Stimulated activated CD8-positive, alpha-beta memory T cell treated with anti-CD3 and anti-CD28 coated beads, Interleukin-7, amount 100 ng/mL, for 24 hours (primary cell): Measurements from ENCODE around the gene ATRN.
"Not testable (repeated sequence)": the region's sequence is repeated elsewhere in the genome, so short reads cannot be mapped to it uniquely, and the experiment has no call there.

Source experiments
- DNase-seq: peaks from one replicate; pipeline ENCODE4 v3.0.0-alpha.2; 2020; ENCODE audit warnings: low read depth

The ATRN gene

DNA sequence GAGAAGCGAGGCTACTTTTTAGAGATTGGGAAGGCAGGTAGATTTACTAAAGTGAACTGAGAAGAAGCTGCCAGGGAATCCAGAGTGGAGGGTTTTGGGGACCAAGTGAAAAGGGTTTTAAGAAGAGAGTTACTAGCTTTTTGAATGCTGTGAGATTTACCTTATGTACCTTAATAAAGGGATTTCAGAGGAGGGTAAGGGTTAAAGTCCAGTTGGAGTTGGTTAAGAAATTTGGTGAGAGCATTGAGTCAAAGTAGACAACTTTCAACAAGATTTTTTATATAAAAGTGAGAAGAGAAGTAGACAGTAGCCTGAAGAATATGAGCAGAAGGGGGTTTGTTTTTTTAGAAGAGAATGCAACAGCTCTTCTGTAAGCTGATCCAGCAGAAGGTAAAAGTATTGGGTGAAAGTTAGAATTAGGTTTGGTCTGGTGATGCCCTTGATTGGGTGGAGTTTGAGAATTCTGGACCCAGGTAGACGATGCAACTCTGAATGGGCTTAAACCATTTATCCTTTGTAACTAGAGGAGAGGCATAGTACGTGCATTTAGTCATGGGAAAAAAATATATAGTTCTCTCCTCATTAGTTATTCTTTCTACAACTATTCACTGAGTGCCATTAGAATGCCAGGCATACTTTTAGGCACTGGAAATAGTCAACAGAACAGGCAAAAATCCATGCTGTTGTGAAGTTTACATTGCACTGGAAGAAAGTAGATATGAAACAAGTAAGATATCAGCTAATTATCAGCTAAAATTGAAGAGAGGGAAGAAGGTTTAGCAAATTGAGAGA lies 44.8 kb downstream of the ATRN start:
- DNase-seq: no peak

DNA sequence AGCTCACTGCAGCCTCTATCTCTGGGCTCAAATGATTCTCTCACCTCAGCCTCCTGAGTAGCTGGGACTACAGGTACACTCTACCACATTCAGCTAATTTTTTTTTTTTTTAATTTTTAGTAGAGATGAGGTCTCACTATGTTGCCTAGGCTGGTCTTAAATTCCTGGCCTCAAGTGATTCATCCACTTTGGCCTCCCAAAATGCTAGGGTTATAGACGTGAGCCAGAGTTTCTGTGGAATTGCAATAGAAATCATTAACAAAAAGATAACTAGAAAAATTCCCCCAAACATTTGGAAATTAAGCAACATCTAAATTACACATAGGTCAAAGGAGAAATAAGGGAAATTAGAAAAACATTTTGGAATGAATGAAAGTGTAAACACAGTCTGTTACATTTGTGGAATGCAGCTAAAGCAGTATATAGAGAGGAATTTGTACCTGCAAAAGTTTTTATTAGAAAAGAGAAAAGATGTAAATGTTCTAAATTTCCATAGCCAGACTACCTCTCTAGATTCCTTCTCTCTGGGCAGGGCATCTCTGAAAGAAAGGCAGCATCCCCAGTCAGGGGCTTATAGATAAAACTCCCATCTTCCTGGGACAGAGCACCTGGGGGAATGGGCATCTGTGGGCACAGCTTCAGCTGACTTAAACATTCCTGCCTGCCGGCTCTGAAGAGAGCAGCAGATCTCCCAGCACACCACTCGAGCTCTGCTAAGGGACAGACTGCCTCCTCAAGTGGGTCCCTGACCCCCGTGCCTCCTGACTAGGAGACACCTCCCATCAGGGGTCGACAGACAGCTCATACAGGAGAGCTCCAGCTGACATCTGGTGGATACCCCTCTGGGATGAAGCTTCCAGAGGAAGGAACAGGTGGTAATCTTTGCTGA lies 51.3 kb downstream of the ATRN start:
- DNase-seq: no peak

DNA sequence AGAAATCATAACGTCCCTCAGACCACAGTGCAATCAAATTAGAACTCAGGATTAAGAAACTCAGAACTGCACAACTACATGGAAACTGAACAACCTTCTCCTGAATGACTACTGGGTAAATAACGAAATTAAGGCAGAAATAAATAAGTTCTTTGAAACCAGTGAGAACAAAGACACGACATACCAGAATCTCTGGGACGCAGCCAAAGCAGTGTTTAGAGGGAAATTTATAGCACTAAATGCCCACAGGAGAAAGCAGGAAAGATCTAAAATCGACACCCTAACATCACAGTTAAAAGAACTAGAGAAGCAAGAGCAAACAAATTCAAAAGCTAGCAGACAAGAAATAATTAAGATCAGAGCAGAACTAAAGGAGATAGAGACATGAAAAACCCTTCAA lies 53.9 kb downstream of the ATRN start:
- not testable (repeated sequence) for DNase-seq

DNA sequence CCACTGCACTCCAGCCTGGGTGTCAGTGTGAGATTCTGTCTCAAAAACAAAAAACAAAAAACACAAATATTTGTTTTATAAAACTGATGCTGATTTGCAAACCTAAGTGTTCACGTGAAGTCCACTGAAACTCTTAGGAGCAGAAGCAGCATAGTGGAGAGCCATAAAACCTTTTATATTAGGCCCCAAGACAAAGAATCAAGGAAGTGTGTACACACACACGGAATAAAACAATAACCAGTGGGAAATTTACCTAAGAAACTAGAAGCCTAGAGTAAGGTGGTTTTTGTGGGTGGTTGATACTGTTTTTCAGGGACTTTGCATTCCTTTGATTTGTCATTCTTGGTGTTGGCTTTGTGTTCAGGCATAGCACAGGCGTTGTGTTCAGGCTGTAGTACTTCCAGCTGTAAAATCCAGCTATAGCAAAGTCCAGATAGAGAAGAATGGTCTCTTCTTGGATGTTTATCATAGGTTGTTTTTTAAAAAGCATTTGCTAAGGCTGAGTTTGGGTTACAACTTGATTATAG lies 61.3 kb downstream of the ATRN start:
- DNase-seq: no peak

DNA sequence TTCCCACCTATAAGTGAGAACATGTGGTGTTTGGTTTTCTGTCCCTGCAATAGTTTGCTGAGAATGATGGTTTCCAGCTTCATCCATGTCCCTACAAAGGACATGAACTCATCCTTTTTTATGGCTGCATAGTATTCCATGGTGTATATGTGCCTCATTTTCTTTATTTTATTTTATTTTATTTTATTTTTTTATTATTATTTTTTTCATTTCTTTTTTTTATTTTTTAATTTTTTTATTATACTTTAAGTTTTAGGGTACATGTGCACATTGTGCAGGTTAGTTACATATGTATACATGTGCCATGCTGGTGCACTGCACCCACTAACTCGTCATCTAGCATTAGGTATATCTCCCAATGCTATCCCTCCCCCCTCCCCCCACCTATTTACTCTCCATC lies 66.9 kb downstream of the ATRN start:
- DNase-seq: not testable (repeated sequence)

DNA sequence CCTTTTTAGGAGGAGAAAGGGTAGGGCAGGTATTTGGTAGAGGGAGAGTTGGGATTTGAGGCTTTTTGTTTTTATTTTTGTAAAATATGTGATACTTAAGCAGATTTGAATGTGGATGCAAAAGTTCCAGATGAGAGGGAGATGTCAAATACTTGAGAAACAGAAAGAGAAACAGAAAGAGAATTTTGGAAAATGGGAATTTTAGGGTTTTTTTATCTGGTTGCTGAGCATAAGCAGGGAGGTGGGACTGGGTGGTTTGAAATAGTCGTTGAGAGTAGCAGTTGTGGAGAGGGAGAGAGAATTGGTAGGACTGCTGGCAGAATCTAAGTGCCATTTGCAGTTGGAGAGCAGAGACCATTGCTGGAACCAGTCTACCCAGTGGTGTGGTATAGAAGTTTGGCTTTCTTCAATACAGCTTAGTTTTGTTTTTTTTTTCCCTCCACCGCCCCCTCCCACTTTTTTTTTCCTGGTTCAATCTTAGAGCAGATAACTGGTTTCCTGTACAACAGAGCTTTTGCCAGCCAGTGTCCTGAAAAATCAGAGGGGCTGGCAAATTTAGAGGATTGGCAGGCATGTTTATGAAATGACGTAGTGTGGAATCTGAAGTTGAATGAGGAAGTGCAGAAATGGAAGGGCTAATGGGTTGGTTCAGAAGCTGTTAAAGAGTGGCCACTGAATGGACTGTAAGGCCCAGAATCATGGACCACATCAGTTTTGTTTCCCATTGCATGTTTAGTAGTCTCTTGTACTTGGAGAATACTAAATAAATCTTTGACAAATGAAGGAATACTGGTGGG lies 68.7 kb downstream of the ATRN start:
- no peak for DNase-seq

DNA sequence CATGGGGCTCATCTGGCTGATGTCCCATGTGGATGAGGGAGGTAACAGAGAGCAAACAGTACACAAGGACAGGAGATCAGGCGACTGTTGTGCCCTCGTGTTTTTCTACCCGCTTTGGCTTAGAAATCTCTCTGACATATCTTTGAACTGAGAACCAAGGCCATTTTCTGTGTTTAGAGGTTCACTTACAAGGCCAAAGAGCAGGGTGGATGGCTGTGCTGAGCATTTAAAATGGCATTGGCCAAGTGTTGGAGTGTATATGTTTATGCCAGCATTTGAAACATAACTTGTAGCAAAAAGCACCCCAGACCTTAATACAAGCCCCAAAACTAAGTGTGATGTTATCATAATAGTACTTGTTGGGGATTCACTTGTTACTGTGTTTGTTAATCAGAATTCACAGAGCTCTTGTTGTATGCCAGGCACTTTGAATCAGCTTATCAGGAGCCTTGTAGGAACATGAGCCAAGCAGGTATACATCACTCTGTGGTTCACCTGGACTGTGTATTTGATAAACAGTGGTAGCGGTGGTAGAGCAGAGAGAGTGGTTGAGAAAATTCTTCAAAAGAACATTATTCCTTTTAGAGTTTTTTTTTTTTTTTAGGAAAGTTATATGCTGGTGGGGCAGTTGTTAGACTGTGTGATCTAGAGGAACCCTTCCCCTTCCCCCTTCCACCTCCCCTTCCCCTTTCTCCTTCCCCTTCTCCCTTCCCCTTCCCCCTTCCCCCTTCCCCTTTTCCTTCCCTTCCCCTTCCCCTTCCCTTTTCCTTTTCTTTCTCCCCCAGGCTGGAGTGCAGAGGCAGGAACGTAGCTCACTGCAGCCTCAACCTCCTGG lies 71.3 kb downstream of the ATRN start:
- no peak for DNase-seq

DNA sequence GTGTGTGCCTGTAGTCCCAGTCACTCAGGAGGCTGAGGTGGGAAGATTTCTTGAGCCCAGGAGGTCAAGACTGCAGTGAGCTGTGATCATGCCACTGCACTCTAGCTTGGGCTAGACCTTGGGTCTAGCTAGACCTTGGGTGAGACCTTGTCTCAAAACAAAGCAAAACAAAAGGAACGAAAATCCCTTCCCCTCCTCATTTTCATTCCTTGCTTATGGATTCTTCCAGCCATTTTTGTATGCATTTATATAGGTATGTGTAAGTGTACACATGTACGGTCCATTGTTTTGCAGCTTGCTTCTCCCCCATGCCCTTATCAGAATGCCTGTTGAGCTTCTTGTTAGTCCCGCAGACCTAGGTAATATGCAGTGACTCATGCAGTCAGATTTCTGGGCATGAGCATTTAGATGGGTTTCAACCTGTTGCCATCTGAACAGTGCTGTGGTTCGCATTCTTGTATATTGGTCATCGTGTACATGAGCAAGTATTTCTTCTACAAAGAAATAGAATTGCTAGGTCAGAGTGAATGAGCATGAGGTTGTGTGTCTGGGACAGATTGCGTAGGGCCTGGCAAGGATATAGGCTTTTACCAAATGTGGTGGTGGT lies 73.2 kb downstream of the ATRN start:
- DNase-seq: no peak

DNA sequence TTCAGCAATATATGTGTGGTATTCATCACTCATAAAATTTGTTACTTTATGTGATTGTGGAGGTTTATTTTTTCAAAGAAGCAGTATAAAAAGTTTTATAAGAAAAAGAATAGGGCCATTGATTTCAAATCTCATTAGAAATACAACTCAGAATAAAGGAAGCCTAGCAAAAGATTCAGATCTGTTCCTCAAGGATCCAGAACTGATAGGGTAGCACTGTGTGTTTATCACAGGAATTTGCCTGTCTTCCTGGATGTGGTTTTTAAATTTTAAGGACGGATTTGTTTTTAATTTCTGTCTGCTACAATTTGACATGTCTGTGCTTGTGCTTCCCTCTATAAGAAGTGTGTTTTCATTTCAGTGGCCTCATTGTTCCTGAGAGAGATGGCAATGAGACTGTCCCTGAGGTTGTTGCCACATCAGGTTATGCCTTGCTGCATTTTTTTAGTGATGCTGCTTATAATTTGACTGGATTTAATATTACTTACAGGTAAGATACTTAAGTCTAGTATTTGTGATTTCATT lies 74.6 kb downstream of the ATRN start:
- no peak for DNase-seq

DNA sequence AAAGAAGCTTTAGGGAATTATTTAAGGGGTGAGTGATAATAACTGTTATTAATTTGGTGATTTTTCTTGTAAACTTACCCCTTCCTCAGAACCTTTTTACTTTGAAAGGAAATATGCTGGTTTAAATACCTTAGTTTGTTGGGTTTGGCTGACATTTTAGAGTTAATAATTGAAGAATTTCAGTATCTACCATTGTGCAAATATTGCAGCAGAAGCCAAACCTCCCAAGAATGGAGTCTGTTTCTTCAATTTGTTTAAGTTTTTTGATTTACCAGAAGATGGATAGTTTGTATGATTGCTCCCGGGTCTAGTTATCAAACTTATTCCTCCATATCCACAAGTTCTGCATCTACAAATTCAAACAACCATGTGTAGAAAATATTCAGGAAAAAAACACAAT lies 77.1 kb downstream of the ATRN start:
- no peak for DNase-seq

DNA sequence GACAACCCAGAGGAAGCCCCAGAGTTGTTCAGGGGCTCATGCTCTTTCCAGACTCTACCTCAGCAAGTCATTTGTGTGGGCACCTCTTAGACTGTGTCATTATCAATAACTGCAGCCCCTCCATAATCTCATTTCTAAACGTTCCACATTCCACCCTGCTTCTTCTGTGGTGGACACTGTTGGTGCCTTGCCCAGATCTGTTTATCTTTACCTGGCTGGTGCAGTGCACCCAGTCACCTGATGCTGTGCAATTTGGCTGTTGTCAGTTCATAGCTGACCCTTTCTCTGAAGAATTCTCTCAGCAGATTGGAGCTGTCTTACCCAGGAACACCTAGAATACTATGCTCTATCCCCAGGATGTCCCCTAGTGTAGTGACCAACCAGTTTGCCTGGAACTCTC lies 80.0 kb downstream of the ATRN start:
- no peak for DNase-seq

DNA sequence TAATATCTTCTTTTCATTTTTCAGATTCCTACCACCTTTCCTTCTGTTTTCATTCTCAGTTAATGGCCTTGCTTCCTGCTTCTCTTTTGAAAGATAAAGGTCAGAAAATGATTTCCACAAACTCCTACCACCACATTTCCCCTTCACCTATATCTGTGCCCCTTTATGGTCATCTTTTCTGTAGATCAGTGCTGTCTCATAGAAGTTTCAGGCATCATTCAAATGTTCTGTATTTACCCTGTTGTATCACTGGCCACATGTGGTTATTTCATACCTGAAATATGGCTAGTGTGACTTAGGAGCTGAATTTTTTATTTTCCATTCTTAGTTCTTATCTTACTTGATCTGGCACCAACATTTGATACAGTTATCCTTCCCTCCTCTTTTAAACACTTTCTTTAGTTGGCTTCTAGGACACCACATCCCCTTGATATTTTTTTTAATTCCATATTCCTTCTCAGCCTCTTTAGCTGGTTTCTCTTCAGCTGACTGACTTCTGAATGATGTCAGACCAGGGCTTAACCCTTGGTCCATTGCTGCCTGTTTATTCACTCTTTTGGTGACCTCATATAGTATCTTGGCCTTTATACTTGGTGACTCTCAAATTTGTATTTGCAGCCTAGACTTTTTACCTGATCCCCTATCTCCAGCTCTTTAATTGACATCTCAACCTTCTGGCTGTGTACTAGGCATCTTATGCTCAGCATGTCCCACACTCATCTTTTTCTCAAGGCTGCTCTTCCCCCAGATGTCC lies 81.0 kb downstream of the ATRN start:
- DNase-seq: no peak

DNA sequence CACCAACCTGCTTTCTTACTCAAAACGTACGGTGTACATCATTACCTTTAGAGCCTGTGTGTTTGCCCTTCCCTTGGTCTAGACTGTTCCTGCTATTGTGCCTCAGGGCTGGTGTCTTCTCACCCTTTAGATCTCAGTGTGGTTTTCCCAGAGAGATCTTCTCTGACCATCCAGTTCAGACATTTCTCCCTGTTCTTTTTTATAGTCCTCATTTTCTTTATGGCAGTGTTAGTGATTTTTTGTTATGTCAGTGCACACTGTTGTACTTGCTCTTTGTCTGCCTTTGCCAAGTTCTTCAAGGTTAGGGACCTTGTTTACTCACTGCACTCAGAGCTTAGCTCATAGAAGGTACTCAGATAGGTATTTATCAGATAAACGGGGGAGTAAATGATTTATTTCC lies 82.8 kb downstream of the ATRN start:
- no peak for DNase-seq

DNA sequence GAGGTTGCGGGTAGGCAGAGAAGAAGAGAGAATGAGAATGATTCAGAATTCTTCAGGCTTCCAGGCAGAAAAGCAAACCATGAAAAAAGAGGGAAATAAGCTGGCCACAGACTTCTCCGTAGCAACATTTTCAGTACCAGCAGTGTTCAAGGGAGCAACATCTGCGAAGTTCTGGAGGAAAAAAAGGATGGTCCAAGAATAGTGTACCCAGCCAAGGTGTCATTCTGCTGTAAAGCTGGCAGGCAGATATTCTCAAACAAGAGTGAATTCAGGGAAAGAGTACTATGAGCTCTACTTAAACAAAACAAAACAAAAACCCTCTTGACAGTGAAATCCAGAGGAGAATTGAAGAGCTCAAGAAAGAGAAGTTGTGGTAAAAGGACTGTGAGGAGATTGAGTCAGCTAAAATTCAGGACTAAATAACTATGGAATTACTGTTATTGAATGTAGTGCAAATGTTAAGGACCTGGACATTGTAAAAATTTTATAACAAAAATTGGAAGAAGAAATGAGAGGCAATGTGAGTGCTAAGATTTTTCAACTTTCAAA lies 86.5 kb downstream of the ATRN start:
- no peak for DNase-seq

DNA sequence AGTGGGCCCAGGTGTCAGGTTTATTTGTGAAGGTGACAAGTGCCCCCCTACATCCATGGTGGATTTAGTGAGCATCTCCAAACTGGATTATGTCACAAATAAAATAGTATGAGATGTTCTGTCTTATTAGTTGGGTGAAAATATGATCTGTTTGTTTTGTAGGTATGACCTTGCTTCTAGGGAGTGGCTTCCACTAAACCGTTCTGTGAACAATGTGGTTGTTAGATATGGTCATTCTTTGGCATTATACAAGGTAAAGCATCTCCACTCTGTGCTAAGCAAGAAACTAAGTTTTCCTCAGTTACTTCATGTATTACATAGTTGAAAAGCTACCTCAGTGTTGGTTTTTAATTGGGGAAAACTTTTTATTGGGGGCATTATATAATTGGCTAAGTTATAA lies 88.4 kb downstream of the ATRN start:
- DNase-seq: no peak

DNA sequence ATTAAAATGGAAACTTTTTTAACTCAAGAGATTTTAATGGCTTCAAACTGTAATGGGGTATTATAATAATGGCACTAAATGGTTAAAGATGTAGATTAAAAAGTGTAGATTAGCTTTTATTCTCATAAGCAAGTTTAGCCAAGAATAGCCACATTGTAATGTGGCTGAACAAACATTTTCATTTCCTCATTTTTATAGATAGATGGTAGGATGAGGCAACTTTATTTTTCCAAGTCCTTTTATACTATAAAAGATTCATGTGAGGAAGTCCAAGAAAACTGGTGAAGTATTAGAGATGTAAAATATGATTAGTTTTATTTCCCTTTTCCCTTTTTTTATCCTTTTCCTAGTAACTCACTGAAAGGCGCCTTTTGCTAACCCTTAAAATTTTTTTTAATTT lies 88.8 kb downstream of the ATRN start:
- DNase-seq: no peak

DNA sequence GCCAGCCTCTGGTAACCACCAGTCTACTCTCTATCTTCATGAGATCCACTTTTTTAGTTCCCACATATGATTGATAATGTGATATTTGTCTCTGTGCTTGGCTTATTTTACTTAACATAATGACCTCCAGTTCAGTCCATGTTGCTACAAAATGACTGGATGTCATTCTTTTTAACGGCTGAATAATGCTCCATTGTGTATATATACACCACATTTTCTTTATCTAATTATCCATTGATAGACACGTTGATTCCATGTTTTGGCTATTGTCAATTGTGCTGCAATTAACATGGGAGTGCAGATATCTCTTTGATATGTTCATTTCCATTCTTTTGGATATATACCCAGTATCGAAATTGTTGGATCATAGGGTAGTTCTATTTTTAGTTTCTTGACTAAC lies 89.3 kb downstream of the ATRN start:
- no peak for DNase-seq

DNA sequence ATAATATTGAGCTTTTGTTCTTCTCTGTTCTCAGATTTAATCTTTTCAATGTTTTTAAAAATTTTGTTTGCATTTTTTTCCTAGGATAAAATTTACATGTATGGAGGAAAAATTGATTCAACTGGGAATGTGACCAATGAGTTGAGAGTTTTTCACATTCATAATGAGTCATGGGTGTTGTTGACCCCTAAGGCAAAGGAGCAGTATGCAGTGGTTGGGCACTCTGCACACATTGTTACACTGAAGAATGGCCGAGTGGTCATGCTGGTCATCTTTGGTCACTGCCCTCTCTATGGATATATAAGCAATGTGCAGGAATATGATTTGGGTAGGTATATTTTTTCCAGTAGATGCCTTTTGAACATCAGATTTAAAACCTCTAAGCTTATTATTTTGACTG lies 89.8 kb downstream of the ATRN start:
- DNase-seq: no peak

DNA sequence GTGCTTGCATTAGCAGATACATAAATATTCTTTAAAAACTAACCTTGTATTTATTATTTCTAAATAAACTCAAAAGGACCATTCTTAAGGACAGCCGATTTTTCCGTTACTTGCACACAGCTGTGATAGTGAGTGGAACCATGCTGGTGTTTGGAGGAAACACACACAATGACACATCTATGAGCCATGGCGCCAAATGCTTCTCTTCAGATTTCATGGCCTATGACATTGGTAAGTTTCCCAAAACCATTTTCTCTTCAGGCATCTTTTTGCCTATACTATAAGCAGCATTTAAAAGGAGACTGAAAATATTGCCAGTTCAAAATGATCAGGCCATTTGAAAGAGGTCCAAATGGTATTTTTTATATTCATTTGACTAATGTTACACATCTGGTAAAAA lies 92.3 kb downstream of the ATRN start:
- no peak for DNase-seq
